ENCODE results near the gene ADAMTS17.
"Not testable (repeated sequence)": the region's sequence is repeated elsewhere in the genome, so short reads cannot be mapped to it uniquely, and the experiment has no call there.

ADAMTS17 gene

GRCh38 chr15:100341750-100342560, at the start of gene ADAMTS17:
Gene ADAMTS17, minus strand, starts transcription at chr15:100341975. Its CDS starts 76 bp downstream, at chr15:100341899.
- peak; percentile 93 for DNase-seq

GRCh38 chr15:100385300-100386050, 43.7 kb upstream of the ADAMTS17 start:
- DNase-seq = no peak

- DNase-seq = no peak
Observed at GRCh38 chr15:100384108-100384410, 42.3 kb upstream of the ADAMTS17 start.

GRCh38 chr15:100383302-100384107, 41.7 kb upstream of the ADAMTS17 start:
- DNase-seq = peak; percentile 24

- no peak for DNase-seq
Observed at GRCh38 chr15:100373942-100374341, 32.2 kb upstream of the ADAMTS17 start.

- DNase-seq = peak; percentile 19
Observed at GRCh38 chr15:100373120-100373896, 31.5 kb upstream of the ADAMTS17 start.

GRCh38 chr15:100372739-100373119, 31.0 kb upstream of the ADAMTS17 start:
- DNase-seq = no peak

- no peak for DNase-seq
Observed at GRCh38 chr15:100355342-100355741, 13.6 kb upstream of the ADAMTS17 start.

GRCh38 chr15:100353449-100353848, 11.7 kb upstream of the ADAMTS17 start:
- no peak for DNase-seq

GRCh38 chr15:100350434-100351226, 8.9 kb upstream of the ADAMTS17 start:
- no peak for DNase-seq

GRCh38 chr15:100349696-100350433, 8.1 kb upstream of the ADAMTS17 start:
- DNase-seq = peak; percentile 88

- no peak for DNase-seq
Observed at GRCh38 chr15:100349321-100349695, 7.5 kb upstream of the ADAMTS17 start.

- DNase-seq = no peak
Observed at GRCh38 chr15:100348578-100348977, 6.8 kb upstream of the ADAMTS17 start.

- no peak for DNase-seq
Observed at GRCh38 chr15:100346866-100347512, 5.2 kb upstream of the ADAMTS17 start.

GRCh38 chr15:100345438-100345837, 3.7 kb upstream of the ADAMTS17 start:
- no peak for DNase-seq

- no peak for DNase-seq
Observed at GRCh38 chr15:100343251-100343650, 1.5 kb upstream of the ADAMTS17 start.

GRCh38 chr15:100341239-100341749, 481 bp downstream of the ADAMTS17 start:
- no peak for DNase-seq

GRCh38 chr15:100340721-100341238, 995 bp downstream of the ADAMTS17 start:
- DNase-seq = no peak

GRCh38 chr15:100339999-100340398, 1.8 kb downstream of the ADAMTS17 start:
- no peak for DNase-seq

GRCh38 chr15:100339451-100339850, 2.3 kb downstream of the ADAMTS17 start:
- not testable (repeated sequence) for DNase-seq

Data from activated T-cell treated with anti-CD3 and anti-CD28 coated beads, Interleukin-2, amount 50 U/mL, for 1 hour (primary cell).